ENCODE results near the gene SERTAD1.
"Not testable (repeated sequence)": the region's sequence is repeated elsewhere in the genome, so short reads cannot be mapped to it uniquely, and the experiment has no call there.

Gene SERTAD1

DNA sequence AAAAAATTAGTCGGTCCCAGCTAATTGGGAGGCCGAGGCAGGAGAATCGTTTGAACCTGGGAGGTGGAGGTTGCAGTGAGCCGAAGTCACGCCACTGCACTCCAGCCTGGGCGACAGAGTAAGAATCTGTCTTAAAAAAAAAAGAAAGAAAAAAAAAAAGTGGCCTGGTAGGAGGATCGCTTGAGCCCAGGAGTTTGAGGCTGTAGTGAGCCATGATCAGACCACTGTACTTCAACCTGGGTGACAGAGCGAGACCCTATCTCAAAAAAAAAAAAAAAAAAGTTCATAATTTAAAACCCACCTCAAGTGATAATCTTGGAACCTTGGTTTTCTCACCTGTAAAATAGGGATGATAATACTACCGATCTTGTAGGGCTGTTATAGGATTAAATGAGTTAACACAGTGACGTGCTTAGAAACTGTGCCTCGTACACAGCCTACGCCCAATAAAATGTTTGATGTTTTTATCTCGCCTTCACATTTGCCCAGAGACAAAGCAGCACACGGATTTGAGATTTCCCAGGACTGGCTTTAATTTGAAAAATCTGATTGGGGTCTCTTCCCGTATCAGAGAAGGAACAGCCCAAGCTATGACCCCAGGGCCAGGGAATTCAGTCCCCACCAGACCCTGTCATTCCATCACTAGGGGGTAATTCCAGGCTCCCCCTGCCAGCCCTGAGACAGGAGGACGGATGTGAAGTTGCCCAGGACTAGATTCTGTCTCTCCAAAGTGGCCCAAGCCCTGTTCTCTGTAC, 3.6 kb downstream of the SERTAD1 start:
- DNase-seq: no peak

DNA sequence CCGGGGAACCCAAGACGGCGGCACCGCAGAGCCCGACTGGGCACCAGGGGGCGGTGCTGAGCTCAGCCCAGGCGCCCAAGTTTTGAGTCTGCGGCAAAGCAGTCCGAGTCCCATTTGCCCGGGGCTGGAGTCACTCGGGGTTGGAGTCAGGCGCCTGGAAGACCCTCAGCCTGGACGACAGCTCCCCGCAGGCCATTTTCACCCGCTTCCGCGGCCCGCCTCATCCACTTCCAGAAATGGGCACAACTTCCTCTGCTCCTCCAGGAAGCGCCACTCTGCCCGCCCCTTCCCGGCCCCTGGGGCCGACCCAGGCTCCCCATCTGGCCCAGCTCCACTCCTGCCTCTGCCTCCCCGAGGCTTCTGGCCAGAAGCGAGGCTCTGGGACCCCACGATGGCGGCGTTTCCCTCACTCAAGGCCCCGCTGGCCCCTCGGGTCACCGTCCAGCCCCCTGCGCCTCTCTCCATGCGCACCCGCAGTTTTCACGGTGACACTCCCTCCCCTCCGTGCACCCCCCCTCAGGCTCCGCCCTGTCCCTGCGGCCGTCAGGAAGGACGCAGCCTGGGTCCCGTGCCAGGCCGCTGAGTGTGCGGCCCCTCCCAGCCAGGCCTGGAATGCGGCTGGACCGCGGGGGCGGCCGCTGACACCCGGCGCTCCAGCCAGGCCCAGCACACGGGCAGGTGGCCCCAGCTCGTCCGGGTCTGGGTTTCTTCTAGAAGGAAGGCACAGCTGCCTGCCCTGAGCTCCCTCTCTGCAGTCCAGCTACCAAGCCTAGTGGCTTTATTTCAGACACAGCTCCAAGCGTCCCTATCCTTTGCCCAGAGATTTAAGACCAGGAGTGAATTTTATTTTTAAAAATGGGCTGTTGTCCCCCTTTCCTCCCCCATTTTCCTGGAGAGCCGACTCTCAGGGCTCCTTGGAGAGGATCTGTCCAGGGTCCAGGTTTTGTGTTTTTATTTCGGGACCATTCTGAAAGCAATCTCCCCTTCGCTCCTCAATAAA, 4.7 kb downstream of the SERTAD1 start:
- DNase-seq: peak; percentile 91

DNA sequence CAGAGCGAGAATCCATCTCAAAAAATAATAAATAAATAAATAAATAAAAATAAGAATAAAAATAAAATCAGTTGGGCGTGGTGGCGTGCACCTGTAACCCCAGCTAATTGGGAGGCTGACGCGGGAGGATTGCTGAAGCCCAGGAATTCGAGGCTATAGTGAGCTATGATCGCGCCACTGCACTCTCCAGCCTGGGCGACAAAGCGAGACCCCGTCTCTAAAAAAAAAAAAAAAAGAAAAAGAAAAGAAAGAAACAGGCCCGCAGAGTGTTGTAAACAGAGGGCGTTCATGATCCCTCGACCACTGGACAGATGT, 5.4 kb downstream of the SERTAD1 start:
- DNase-seq: no peak

GRCh38 chr19:40419780-40420179, 6.0 kb downstream of the SERTAD1 start:
- DNase-seq: no peak

DNA sequence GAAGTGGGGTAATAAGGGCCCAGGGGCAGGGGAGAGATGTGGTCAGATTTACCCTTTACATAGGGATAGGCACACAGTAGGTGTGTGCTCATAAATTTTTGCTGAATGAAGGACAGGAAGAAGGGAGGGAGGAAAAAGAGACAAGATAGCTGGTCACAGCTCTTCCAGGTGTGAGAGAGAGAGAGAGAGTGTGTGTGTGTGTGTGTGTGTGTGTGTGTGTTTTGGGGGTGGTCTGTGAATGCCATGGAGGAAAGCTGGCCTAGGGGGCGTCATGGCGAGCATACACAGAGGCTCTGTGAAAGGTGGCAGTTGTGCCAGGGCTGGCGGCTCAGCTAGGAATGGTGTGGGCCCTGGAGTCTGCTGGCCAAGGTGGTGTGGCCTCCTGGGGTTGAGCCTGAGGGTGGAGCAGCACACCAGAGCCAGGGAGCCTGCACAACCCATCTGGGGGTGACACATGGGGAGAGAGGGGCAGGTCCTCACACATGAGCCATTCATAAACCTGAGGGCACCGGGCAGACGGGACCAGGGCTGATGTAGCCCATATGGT, 6.7 kb downstream of the SERTAD1 start:
- no peak for DNase-seq

GRCh38 chr19:40418040-40418439, 7.8 kb downstream of the SERTAD1 start:
- no peak for DNase-seq

- no peak for DNase-seq
Measured at GRCh38 chr19:40417643-40417981, 8.2 kb downstream of the SERTAD1 start.

GRCh38 chr19:40416918-40417642, 8.7 kb downstream of the SERTAD1 start:
- DNase-seq: peak; percentile 47

DNA sequence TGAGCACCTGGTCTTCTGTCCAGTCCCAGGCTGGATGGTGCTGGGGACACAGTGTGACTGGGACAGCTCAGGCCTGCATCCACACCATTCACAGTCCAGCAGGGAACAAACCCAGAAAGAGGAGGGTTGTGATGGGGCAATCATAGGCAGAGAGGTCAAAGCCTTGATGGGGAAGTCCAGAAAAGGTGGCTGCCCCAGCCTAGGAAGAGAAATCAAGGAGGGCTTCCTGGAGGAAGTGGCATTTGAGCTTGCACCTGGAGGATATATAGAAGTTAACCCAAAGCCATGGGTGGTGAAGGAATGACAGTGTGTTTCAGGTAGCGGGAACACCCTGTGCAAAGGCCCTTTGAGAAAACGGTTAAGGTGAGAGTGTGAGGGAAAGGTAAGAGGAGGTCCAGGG, 10.0 kb downstream of the SERTAD1 start:
- DNase-seq: no peak

GRCh38 chr19:40414542-40415535, 11.0 kb downstream of the SERTAD1 start:
- DNase-seq: no peak

DNA sequence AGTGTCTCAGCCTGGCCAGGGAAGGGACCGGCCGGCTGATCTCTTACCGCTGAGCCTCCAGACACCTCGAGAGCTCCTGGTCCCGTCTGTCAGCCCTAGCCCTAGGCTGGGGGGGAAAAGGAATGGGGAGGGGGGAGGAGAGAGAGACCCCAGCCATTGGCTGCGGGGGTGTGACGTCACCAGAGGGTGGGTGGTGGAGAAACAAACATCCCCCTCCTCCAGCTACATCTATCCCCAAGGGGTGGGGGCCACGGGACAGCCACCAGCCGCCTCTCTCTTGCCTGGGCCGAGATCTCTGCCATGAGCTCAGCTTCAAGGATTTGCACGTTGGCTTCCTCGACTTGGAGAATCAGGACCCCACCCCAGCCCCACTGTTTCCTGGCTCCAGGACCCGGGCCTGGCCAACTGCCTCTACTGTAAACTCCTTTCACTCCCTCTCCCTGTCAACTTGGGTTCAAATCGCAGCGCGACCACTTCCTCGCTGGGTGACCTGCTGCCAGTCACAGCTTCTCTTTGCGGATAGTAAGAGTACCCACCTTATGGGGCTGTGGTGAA, 12.4 kb downstream of the SERTAD1 start, which contains the start of gene PRX:
TSS of gene PRX (minus strand) at position 88 of the 555 bp plus-strand sequence. CDS start 5,446 bp downstream, outside the sequence.
- no peak for DNase-seq

DNA sequence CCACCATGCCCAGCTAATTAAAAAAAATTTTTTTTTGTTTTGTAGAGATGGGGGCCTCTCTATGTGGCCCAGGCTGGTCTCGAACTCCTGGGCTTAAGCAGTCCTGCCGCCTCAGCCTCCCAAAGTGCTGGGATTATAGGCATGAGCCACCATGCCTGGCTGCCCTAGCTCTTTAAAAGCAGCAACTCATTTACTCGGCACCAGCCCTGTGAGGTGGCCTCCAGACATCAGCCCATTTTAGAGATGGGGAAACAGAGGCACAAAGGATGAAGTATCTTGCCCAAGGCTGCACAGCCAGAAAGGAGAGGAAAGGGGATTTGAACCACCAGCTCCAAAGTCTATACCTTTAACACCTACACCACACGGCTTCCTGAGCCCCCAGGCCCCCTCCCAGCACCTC, 12.9 kb downstream of the SERTAD1 start:
- no peak for DNase-seq

GRCh38 chr19:40411958-40412499, 13.8 kb downstream of the SERTAD1 start:
- DNase-seq: no peak

GRCh38 chr19:40411125-40411842, 14.5 kb downstream of the SERTAD1 start:
- no peak for DNase-seq

- no peak for DNase-seq
Measured at GRCh38 chr19:40410030-40410389, 15.8 kb downstream of the SERTAD1 start.

DNA sequence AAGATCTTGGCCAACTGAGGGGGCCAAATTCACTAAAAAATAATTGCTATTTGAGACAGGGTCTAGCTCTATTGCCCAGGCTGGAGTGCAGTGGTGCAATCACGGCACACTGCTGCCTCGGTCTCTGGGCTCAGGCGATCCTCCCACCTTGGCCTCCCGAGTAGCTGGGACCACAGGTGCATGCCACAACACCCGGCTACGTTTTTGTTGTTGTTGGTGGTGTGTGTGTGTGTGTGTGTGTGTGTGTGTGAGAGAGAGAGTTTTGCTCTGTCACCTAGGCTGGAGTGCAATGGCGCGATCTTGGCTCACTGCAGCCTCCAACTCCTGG, 17.2 kb downstream of the SERTAD1 start:
- not testable (repeated sequence) for DNase-seq

DNA sequence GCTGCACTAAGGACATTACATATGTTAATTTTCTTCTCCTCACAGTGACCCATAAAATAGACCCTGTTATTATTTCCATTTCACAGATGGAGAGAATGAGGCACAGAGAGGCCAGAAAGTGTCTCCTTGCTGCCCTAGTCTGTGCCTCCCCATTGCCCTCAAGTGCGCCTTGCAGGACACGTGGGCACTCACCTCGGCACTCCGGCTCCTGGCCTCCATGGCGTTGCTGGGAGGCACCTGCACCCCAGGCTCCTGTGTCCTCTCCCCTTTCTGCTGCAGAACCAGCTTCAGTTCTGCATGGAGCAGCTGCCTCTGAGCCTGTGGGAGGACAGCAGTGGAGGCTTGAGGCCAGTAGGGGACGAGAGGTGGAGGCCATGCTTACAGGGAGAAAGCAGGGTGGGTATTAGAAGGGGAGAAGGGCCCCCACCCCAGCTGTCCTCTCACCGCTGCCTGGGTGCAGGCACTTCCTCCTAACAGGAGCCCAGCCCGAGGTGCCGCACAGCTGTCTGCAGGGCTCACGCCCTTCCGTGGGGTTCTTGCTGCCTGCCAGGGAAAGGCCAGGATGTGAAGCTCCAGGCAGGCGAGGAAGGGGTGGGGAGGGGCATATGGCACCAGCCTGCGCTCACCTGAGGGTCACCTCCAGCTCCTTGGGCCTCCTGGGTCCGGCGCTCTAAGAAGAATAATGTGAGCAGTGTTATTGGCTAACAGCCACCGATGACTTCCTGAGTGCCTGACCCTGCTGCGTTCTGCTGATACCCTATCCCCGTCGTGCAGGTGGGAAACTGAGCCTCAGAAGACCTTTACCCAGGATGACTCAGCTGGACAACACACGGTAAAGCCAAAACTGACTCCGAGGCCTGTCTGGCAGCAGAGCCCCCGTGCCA, 17.8 kb downstream of the SERTAD1 start:
- no peak for DNase-seq

- peak; percentile 87 for DNase-seq
Measured at GRCh38 chr19:40403262-40403984, 22.4 kb downstream of the SERTAD1 start.

- peak; percentile 23 for DNase-seq
Measured at GRCh38 chr19:40400559-40400958, 25.2 kb downstream of the SERTAD1 start.

All from fibroblast of skin of back (primary cell).